ENCODE measurements around the gene GRAMD1B.

Gene GRAMD1B

DNA sequence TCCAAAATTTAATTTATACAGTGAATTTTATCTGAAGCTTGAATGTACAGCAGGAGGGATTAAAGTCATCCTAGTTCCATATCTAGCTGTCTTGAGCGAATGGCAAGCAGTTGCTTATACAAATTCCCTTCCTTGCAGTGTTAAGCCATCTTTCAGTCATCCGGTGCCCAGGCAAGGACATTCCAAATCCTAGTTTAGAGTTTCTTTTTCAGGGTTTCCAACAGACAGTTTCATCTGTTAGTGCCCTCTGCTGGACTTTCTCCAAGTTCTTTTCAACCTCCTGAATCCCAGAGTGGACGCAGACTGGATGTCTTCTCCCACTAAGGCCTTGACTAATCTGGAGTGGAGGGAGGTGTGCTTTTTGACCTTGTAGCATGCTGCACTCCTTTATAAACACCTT is 45.4 kb downstream of the GRAMD1B start:
- DNase-seq (ENCODE audit: low spot score) = no peak

GRCh38 chr11:123477205-123477907 is 47.3 kb downstream of the GRAMD1B start:
- no peak for DNase-seq (ENCODE audit: low spot score)

DNA sequence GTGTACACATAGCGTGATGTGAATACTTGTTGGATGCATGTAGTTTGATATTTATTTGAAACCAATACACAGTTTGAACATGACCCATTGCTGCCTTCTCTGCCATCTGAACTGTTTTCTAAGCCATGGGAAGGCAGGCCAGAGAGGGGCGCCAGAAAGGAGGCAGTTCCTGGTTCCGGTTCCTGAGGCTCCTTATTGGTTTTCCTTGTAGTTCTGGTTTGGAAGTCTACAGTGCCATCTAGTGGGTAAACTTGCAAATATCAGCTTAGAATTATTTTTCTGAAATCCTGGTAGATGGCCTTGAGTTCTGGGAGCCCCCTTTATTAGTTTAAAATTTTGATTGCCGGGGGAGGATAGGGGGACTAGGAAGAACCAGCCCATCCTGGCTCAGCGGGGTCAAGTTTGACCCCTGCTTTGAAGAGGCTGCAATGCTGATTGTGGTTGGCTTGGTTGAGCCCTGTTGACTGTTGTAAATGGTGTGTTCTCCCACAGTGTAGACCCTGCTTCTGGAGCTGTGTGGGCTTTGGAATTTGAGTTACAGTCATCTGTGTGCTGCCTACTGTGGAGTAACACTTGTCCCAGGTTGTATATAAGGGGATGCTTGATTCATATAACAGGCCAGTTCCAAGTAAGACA is 48.4 kb downstream of the GRAMD1B start:
- DNase-seq (ENCODE audit: low spot score) = peak; percentile 83

DNA sequence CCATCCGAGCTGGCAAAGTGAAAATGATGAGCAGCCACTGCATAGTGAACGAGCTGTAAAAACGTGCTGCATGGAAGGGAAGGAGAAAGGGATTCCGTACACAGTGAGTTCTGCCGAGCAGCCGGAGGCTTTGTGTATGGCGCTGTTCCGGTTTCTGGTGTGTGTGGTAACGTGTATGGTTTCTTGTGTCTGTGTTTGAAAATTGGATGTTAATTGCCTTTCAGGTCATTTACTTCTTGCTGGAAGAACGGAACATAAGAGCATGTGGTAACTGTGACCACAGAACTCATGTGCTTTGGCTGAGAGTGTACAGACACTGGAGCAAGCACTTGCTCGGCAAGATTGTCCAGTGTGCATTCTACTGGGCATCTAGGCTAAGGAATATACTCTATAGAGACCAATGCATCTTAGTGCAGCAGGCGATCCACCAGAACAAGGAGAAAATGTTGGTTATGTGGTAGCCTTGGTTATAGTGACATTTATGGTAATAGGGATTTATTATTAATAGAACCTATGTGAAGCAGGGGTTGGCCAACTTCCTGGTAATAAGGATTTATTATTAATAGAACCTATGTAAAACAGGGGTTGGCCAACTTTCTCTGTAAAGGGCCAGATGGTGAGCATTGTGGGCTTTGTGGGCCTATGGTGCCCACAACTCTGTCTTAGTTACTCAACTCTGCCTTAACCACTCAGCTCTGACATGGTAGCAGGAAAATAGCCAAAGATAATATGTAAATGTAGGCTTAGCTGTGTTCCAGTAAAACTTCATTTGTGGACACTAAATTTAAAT is 49.2 kb downstream of the GRAMD1B start:
- DNase-seq (ENCODE audit: low spot score) = no peak

- DNase-seq (ENCODE audit: low spot score) = no peak
Observed at GRCh38 chr11:123480290-123480815, 50.3 kb downstream of the GRAMD1B start.

- DNase-seq (ENCODE audit: low spot score) = no peak
Observed at GRCh38 chr11:123480882-123481281, 50.8 kb downstream of the GRAMD1B start.

GRCh38 chr11:123481640-123482039 is 51.6 kb downstream of the GRAMD1B start:
- no peak for DNase-seq (ENCODE audit: low spot score)

DNA sequence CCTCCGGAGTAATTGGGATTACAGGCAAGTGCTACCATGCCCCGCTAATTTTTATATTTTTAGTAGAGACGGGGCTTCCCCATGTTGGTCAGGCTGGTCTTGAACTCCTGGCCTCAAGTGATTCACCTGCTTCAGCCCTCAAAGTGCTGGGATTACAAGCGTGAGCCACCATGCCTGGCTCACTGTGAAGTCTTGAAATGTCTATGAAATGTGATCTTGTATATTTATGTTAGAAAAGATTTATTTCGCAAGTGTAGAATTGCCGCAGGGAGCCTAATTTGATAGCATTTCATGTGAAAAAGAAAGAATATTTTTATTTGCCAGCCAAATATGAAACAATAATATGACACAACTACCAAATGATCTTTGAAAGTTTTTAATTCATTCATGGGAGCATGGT is 52.1 kb downstream of the GRAMD1B start:
- no peak for DNase-seq (ENCODE audit: low spot score)

GRCh38 chr11:123483058-123483457 is 53.0 kb downstream of the GRAMD1B start:
- no peak for DNase-seq (ENCODE audit: low spot score)

- DNase-seq (ENCODE audit: low spot score) = no peak
Observed at GRCh38 chr11:123483466-123483865, 53.4 kb downstream of the GRAMD1B start.

DNA sequence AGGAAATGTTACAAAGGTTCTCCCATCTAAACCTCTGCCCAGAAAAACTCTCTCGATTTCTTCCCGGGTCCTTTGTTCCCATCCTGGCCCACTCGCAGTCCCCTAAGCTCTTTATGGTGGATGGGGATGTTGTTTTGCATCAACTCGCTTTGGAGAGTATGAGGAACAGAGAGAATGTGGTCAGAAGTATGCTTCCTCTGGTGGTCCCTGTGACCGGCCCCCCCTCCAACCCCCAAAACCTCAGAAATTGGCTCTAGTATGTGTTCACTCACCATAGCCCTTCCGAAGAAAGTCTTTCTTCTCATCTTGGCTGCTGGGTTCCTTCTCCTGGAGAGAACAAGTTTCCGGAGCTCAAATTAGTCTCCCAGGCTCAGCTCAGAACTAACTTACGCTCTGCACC is 54.4 kb downstream of the GRAMD1B start:
- DNase-seq (ENCODE audit: low spot score) = no peak

DNA sequence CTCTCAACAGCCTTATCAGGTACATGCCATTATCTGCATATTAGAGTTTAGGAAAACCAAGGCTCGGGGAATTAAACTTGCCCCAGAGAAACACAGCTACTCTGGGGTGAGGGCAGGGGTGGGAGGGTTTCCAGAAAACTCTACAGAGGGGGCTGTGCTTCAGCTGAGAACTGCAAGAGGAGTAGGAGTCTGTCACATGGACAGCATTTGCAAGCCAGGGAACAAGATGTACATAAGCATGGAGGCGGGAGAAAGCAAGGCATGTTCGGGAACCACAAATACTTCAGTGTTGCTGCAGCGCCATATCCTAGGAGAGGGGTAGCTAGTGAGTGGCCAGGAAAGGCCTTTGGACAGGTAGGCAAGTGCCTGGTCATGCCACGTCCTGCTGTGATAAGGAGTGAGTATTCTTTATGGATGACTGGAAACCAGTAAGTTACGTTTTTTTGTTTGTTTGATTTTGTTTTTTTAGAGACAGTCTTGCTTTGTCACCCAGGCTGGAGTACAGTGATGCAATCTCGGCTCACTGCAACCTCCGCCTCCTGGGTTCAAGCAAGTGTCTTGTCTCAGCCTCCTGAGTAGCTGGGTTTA is 57.2 kb downstream of the GRAMD1B start:
- DNase-seq (ENCODE audit: low spot score) = no peak

DNA sequence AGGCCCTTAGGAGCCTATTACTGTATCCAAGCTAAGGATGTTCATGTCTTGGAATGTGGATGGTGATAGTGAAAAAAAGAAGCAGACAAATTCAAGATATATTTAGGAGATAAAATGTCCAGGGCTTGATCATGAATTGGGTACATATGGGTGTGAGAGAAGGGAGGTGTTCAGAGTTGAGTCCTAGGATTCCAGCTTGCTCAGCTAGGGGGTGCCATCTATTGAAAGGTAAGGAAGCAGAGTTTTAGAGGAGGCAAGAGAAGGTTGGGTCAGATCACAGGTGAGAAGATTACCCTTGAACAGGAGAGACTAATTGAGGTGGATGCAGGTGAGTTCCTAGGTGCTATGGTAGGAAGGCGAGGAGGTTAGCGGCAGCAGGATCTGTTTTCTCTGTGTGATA is 60.5 kb downstream of the GRAMD1B start:
- no peak for DNase-seq (ENCODE audit: low spot score)

DNA sequence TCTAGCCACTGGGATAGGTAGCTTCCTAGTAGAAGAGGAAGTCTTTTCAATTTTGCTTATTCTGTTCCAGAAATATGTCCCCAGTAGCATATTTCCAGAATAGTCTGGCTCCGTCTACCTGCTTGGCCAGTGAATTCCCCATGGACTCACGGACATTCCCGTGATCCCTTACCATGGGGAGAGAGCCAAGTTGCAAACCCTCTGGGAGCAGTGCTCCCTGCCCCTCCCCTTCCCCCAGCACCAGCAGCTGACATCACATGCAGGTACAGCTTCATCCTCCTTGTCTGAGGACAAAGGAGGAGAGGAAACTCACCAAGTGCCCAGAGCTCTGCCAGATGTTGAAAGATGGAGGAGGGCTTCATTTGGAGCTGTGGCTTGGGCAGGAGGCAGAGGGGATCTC is 61.2 kb downstream of the GRAMD1B start:
- no peak for DNase-seq (ENCODE audit: low spot score)

GRCh38 chr11:123493349-123494063 is 63.4 kb downstream of the GRAMD1B start:
- no peak for DNase-seq (ENCODE audit: low spot score)

- DNase-seq (ENCODE audit: low spot score) = peak; percentile 42
Observed at GRCh38 chr11:123494195-123495050, 64.4 kb downstream of the GRAMD1B start.

GRCh38 chr11:123504401-123504800 is 74.3 kb downstream of the GRAMD1B start:
- DNase-seq (ENCODE audit: low spot score) = no peak

DNA sequence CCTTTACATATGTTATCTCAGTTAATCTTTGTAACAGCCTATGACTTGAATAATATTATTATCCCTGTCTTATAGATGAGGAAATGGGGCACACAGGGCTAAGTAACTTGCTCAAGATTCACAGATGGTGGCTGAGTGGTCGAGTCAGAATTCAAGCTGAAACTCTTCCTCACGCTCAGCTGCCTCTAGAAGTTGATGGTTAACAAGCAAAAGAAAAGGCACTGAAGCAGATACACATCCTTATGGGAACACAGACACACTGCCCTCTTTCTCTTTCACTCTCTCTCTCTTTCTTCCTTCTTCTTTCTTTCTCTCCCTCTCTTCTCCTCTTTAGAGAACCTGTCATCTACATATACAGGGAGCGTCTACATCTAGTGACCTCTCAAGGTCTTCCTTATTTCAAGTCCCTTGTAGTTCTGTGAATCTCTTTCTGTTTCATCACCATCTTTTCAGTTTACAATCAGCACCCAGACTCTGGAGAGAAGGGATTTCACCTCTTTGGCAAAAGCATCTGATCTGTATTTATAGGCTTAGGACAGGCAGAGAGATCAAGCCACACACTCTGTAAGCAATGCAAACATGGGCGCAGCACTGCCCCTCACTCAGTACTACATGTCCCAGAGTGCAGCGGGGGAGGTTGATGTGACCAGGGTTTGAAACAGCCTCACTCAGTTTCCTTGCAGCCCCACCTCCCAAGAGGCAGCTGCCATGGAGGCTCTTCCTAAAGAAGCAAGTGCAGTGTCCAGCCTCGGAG is 75.7 kb downstream of the GRAMD1B start:
- DNase-seq (ENCODE audit: low spot score) = peak; percentile 59

DNA sequence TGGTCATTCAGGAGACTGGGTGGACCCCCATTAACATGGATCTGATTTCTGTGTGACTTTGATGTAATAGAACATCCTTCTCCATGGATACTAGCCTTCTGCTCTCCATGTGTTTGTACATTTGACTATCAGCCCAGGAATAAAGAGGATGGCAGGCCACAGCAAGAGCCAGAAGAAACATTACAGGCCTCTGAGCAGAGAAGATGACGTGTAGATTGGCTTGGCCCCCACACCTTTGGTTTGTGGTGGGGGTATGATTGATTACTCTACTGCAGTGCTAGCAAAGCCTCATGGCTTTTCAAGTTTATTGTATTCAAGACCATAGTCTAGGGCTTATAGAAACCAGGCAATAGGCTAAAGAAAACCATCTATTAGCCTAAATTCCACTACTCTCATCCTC is 77.0 kb downstream of the GRAMD1B start:
- no peak for DNase-seq (ENCODE audit: low spot score)

Data from iPS-NIHi11 (cell line).